SIG-M5 treated with dmso at 0.1 percent for 504 hours (cell line): ENCODE results near the gene UNCX.
"Not testable (repeated sequence)": the region's sequence is repeated elsewhere in the genome, so short reads cannot be mapped to it uniquely, and the experiment has no call there.

Source experiments
- DNase-seq: peaks from one replicate; lab custom pipeline; 2025; ENCODE audit not compliant: unreplicated experiment; lab: John Stamatoyannopoulos, UW

UNCX gene

DNA sequence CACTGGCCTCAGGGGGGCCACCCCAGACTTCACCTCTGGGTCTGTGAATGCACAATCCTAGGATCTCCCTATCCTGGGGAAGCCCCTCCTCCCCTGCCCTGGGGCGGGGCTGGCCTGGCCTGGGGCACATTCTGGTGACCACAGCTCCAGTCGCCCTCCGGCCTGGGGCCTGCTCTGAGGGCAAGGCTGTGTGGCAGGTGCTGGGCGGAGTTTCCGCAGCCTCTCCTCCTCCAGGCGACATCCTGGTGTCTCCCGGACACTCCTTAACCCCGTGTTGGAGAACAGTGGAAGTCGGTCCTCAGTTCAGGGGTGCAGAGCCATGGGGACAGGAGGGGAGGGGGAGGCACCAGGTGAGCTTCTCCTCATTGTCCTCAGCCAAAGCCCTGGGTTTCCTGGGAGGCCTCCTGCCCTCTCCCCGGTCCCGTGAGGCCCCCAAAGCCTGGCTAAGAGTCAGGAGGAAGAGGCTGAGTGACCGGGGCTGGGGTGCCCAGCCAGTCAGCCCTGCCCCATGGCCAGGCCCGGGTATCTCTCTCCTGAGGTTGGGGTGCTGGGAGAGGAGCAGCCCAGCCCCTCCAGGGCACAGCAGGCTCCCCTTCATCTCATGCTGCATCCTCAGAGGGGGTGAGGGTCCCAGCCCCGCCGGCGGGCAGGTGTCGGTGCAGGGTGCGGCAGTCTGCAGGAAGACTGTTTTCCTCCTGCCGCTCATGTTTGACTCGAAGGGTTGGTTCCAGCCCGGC, 22.6 kb downstream of the UNCX start:
- DNase-seq: no peak

DNA sequence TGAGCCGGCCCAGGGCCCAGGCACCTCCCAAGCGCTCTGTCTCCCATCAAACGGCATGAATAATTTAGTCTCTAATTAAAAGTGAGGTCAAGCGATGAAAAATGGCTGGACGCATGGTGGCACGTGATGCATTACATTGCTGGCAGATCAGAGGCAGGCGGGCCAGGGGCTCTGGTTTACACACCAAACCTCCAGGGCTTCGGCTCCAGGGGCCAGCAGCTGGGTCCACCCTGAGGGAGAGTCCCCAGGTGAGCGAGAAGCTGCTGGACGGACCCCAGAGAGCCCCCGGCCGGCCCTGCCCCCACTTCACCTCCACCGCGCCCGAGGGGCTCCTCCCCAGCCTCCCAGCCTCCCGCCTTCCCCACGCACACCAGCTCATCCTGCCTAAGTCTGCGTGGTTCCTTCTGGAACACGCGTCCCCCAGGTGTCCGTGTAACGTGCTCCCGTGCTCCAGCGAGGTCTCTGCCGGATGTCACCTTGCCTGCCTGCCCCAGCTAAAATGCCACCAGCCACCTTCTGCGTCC, 23.2 kb downstream of the UNCX start:
- DNase-seq: no peak

GRCh38 chr7:1256621-1257020, 23.9 kb downstream of the UNCX start:
- DNase-seq: no peak

DNA sequence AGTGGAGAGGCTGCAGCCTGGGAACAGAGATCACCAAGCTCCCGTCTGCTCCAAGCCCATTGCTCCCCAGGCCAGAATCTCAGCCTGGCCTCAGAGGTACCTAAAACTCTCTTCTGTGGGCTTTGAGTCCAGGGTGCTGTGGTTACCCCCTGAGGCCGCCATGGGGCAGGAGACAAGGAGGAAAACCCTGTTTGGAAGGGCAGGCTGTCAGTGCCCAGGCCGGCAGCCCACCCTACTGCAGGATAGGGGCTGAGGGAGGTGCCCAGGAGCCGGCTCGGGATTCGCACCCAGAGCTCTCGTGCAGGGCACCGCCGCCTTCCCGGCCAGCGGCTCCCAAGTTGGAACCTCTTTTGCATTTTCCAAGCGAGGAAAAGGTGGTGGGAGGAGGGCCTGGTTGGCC, 24.5 kb downstream of the UNCX start:
- no peak for DNase-seq

DNA sequence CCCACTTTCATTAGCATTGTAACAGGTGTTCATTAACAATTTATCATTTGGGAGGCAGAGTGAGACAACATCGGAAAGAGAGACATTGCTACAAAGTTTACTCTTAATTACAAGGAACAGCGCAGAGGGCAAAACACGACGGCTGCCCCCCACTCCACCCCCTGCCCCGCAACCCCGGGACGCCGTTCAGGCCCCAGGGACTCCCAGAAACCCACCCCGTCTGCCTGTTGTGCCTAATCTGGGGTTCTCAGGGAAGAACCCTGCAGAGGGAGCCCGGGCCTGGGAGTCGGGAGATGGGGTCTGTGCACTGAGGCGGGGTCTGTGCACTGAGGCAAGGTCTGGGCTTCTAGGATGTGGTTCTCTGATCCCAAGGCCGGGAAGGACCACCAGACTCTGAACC, 25.2 kb downstream of the UNCX start:
- DNase-seq: no peak

DNA sequence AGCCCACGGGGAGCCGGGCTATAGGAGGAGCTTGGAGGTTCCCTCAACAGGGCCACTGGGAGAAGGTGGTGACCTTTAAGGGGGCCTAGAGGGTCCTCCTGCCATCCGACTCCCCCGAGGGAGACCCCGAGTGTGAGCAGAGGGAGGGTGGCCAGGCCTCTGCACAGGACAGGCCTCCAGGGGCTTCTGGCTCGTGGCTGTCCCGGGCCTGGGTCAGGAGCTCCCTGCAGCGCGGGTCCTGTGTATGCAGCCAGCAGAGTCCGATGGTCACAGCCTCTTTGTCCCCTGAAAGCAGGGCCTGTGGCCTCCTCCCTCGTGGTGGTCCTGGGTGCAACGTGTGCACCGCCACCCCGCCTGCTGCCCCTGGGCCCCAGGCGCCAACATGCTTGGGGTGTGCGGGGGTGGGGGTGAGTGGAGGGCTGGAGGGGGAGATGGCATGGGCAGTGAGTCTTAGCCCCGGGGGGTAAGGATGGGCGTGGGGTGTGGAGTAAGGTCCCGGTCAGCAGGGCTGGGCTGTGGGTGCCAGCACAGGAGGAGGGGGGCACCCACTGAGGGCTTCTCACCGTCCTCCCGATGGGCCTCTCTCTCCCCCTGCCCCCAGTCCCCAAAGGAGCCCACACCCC, 27.1 kb downstream of the UNCX start:
- DNase-seq: no peak

DNA sequence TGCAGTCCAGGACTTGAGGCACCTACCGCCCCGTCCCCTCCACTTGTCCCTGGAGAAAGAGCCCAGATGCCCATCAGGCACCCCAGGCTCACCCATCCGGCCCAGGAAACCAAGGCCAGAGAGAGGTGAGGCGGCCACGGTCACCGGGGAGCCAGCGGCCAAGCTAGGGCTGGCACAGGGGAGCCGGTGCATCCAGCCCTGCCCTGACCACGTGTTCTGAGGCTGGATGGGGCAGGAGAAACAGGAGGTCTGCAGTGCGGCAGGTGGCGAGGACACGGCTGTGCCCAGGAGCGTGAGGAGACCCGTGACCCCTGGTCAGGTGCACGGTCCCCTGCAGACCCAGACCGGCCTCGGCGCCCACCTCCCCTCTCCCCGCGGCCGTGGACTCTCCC, 27.6 kb downstream of the UNCX start:
- no peak for DNase-seq

GRCh38 chr7:1261036-1261435, 28.4 kb downstream of the UNCX start:
- not testable (repeated sequence) for DNase-seq

DNA sequence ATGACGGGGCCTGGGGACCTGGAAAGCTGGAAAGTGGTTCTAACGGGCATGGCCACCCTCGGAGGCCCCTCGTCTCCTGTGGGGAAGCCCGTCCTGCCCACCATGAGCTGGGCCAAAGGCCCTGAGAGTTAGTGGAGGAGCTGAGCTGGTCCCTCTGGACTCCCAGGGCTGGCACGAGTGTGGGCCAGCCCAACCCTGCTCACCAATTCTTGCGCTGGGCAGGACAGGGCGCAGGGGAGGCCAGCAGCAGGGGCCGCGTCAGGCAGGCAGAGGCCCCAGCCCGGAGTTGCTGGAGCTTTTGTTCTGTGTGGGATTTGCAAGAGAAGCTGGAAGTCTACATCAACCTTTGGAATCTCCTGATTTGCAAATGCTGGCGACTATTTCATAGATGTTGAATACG, 29.8 kb downstream of the UNCX start:
- no peak for DNase-seq

GRCh38 chr7:1263391-1263951, 30.8 kb downstream of the UNCX start:
- no peak for DNase-seq

DNA sequence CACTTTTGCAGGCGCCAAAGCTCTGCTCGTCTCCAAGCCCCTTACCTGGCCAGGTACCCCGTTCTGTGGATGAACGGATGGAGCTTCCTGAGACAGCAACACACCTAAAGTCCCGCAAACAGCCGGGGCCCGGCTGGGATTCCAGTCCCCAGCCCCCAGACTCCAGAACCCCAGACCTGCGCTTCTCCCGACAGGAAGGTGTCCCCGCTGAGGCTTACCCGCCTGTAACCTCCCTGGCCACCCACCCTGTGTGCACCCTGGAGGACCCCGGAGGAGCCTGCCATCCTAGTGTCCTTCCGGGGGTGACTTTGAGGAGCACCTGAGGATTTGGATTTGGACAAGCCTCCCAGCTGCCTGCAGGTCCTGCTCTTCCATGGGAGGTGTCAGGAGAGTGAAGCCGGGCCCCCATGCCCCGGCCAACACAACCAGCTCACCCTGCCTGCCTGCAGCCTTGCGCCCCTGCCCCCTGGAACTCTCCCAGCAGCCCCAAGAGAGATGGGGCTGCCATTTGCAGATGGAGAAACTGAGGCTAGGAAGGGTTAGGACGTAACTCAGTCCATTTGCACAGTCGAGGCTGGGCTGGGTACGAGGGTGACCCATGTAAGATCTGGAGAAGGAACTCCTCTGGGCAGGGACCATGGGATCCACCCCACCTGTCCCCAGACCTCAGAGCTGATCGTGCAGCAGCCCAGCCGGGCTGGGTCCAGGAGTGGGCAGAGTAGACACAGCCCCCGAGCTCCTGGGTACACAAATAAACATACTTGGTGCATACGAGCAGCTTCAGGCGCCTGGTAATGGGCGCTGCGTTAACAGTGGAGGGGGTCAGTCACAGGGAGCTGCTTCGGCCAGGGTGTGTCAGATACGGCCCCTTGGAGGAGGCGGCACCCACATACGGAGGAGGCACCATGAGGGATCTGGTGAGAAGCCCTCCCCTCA, 31.9 kb downstream of the UNCX start:
- no peak for DNase-seq

DNA sequence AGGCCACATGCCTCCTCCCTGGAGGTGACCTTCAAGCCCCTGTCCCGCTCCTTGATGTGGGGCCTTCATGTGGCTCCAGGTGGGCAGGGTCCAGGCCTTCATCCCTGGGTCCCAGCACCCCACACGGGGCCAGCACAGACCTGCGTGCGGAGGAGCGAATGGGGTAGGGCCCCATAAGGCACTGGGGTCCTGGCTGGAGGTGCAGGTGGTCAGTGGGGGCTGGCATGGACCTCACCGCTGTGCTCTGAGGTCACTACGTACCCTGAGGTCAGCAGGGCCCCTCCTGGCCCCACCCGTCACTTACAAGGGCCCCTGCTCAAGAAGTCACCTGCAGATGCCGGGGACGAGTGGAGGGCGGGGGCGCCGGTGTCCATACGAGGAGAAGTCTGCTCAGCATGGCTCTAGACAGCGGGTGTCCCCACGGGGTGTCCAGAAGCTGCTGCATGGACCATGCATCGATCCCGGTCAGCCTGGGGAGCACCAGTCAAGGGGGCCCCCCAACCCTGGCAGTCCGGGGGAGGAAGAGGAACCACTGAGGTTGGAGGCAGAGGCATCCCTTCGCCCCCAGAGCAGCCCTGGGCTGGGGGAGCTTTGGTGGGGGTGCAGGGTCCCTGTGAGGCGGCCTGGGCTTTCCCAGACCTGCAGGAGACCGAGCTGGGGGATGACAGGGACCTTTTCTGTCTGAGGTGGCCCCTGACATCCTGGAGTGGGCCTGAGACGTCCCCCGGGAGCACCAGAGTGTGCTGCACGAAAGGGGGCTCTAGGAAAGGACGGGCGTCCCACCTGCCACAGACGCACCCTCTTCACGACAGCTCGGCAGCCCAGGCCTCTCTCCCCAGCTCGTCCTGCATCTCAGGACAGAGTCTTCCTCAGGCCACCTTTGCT, 34.6 kb downstream of the UNCX start:
- DNase-seq: no peak

DNA sequence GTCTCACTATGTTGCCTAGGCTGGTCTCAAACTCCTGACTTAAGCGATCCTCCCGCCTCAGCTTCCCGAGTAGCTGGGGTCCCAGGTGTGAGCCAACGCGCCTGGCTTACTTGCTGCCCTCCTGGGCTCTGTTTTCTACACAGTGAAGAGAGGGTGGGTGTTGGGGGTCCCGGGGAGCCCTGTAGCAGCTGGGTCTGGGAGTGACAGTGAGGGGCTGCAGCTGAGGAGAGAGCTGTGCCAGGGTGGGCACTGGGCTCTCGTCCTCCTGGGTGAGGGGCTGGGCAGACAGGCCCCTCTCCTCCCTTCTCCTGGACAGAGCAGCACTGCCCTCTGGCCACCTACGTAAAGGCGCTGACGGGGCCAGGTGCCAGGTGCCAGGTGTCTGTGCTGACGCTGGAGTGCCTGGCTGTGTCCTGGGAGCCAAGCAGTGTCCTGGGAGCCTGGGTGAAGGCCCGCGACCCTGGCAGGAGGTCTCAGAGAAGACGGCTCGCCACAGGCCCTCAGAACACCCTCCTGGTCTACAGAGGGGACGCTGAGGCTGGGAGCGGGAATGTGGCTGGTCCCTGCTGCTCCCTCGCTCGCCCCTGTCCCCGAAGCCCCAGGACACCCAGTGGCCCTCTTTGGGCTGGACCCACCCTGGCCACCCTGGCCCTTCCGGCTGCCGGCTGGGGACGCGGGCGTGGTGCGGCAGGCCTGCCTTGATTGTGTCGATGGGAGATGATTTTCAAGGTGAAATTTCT, 35.6 kb downstream of the UNCX start:
- DNase-seq: no peak

GRCh38 chr7:1268866-1269265, 36.2 kb downstream of the UNCX start:
- DNase-seq: peak; percentile 20

- no peak for DNase-seq
Measured at GRCh38 chr7:1269336-1269890, 36.7 kb downstream of the UNCX start.

- DNase-seq: no peak
Measured at GRCh38 chr7:1270181-1270580, 37.5 kb downstream of the UNCX start.

- DNase-seq: no peak
Measured at GRCh38 chr7:1271046-1271445, 38.4 kb downstream of the UNCX start.

- no peak for DNase-seq
Measured at GRCh38 chr7:1271656-1272055, 39.0 kb downstream of the UNCX start.

DNA sequence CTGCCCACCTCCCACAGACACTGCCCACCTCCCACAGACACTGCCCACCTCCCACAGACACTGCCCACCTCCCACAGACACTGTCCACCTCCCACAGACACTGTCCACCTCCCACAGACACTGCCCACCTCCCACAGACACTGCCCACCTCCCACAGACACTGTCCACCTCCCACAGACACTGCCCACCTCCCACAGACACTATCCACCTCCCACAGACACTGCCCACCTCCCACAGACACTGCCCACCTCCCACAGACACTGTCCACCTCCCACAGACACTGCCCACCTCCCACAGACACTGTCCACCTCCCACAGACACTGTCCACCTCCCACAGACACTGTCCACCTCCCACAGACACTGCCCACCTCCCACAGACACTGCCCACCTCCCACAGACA, 39.5 kb downstream of the UNCX start:
- DNase-seq: not testable (repeated sequence)
